Lung (tissue), 12 donors: Measurements from ENCODE around the gene GHRL. TPM values are rescaled to one million over a fixed set of nuclear protein-coding genes. Genes with fewer than 3 reads are reported as not detected.

Experiments used
- ATAC-seq: fragments of 200-7000 bp; cut with Tn5 transposase; one replicate; pipeline ENCODE4 v1.9.1; 2020; ENCODE audit warnings: moderate number of reproducible peaks; ENCODE audit not compliant: insufficient read depth, low FRiP score
- DNase-seq, 3 donors: peaks; one replicate each; pipeline ENCODE4 v3.0.0-alpha.2; 2013 to 2017
- H3K27ac ChIP-seq, 2 donors: one replicate each; pipeline ENCODE4 v1.5.1; 2013; ENCODE audit warnings: mild to moderate bottlenecking in 2 of 2, moderate library complexity in 2 of 2, control low read depth in 1 of 2, inconsistent platforms in 1 of 2, low read depth in 1 of 2, low read length in 1 of 2
- H3K27me3 ChIP-seq, 3 donors: one replicate each; pipeline ENCODE4 v1.5.1; 2013; ENCODE audit warnings: low read length in 2 of 3; ENCODE audit not compliant: control insufficient read depth in 3 of 3, insufficient read depth in 3 of 3
- H3K36me3 ChIP-seq, 4 donors: one replicate each; pipeline ENCODE4 v1.5.1; 2013; ENCODE audit warnings: low read length in 4 of 4, mild to moderate bottlenecking in 1 of 4, moderate library complexity in 1 of 4; ENCODE audit not compliant: control insufficient read depth in 4 of 4, insufficient read depth in 4 of 4
- H3K4me1 ChIP-seq, 5 donors: one replicate each; pipeline ENCODE4 v1.5.1; 2013; ENCODE audit warnings: low read length in 5 of 5, mild to moderate bottlenecking in 2 of 5, moderate library complexity in 1 of 5; ENCODE audit not compliant: control insufficient read depth in 5 of 5, insufficient read depth in 5 of 5
- H3K4me3 ChIP-seq: one replicate; pipeline ENCODE4 v1.5.1; 2013; ENCODE audit warnings: mild to moderate bottlenecking, control low read depth, moderate library complexity
- H3K9ac ChIP-seq, 2 donors: one replicate each; pipeline ENCODE4 v1.5.1; 2013; ENCODE audit warnings: low read length in 2 of 2, control low read depth in 1 of 2; ENCODE audit not compliant: insufficient read depth in 1 of 2
- H3K9me3 ChIP-seq, 4 donors: one replicate each; pipeline ENCODE4 v1.5.1; 2013; ENCODE audit warnings: low read length in 3 of 4, mild to moderate bottlenecking in 1 of 4, moderate library complexity in 1 of 4; ENCODE audit not compliant: control insufficient read depth in 4 of 4, insufficient read depth in 3 of 4
- WGBS, 2 donors: extraction: QIAGEN DNeasy Blood & Tissue Kit; methylation state at CpG; one replicate each; pipeline ENCODE4 v1.1.7; 2013; 5-methylcytosine and 5-hydroxymethylcytosine counted together
- polyA plus RNA-seq, 2 donors: library from polyadenylated mRNA; stranded (reverse); fragments of 200-250 nt; gene quantifications; one replicate each; pipeline ENCODE4 v1.2.1, GENCODE V29; 2013
- total RNA-seq, 2 donors: library from RNA; depleted of rRNA in 1 of 2; stranded (reverse); fragments of >200 nt in 1 of 2; gene quantifications; one replicate each; pipeline ENCODE4 v1.2.1, GENCODE V29; 2014 to 2021
- TF ChIP-seq, protein P1 (sequence below): IDR thresholded peaks from 2 replicates; pipeline ENCODE4 v1.5.1; 2012; ENCODE audit warnings: mild to moderate bottlenecking; ENCODE audit errors: control extremely low read depth, extremely low read depth
- donor health status: control.
- donor health status: control.
- donor health status: Bipolar disorder and iron deficiency.
- donor health status: healthy.
- donor health status: DM: yes; HTN: yes; CAD: no.

The GHRL gene
- total and polyA plus RNA-seq, 4 donors = 5.4 to 28.2 (median 10.7) TPM

DNA sequence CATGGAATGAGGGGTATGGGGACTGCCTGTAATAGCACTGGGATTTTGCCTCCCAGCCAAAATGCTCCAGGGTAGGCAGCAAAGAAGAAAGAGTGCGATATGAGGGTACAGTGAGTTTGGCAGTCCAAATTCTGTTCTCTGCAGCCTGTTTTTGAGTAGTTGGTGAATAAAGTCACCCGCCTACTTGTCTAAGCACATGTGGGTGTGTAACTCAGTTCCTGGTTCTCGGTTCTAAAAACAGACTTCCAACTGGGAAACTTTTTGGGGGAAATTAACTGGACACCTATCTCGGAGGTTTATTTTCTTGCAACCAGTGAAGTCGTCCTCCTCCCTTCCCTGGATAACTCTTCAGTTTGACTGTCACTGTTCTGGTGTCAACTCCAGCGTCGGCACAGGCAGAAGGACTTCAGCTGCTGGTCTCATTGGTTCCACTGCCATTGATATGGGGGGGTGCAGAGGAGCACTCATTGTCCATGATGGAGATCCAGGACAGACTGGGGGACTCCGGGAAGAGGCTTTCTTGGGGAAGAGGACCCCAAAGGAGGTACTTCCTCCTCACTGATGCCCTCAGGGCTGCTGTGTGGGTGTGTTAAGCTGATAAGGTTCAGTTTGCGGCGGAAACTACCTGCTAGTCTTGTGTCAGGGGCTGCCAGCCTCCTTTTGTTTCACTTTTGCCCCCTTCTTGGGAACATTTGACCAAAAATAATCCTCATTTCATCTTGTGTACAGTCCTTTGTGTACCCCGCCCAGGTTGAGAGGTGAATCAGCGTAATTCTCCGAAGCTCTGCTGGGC lies 13.2 kb downstream of the GHRL start:
- H3K27ac ChIP-seq = no peak overlapping the region
- H3K9ac ChIP-seq = no peak overlapping the region
- H3K36me3 ChIP-seq = peaks cover 13 to 46% (median 24%) of the 10 kb centered on the region in 4 donors
- H3K27me3 ChIP-seq = no peaks in the 10 kb centered on the region
- 94 to 95% methylated on average over 13 of the region's 13 CpGs for WGBS, 2 donors
- H3K4me3 ChIP-seq = no peak overlapping the region
- ATAC-seq = no peak
- TF ChIP-seq, protein P1, sequence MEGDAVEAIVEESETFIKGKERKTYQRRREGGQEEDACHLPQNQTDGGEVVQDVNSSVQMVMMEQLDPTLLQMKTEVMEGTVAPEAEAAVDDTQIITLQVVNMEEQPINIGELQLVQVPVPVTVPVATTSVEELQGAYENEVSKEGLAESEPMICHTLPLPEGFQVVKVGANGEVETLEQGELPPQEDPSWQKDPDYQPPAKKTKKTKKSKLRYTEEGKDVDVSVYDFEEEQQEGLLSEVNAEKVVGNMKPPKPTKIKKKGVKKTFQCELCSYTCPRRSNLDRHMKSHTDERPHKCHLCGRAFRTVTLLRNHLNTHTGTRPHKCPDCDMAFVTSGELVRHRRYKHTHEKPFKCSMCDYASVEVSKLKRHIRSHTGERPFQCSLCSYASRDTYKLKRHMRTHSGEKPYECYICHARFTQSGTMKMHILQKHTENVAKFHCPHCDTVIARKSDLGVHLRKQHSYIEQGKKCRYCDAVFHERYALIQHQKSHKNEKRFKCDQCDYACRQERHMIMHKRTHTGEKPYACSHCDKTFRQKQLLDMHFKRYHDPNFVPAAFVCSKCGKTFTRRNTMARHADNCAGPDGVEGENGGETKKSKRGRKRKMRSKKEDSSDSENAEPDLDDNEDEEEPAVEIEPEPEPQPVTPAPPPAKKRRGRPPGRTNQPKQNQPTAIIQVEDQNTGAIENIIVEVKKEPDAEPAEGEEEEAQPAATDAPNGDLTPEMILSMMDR = no peak
- no peak for DNase-seq
- H3K4me1 ChIP-seq = peaks cover 0 to 5% (median 0%) of the 10 kb centered on the region in 5 donors
- H3K9me3 ChIP-seq = no peaks in the 10 kb centered on the region

DNA sequence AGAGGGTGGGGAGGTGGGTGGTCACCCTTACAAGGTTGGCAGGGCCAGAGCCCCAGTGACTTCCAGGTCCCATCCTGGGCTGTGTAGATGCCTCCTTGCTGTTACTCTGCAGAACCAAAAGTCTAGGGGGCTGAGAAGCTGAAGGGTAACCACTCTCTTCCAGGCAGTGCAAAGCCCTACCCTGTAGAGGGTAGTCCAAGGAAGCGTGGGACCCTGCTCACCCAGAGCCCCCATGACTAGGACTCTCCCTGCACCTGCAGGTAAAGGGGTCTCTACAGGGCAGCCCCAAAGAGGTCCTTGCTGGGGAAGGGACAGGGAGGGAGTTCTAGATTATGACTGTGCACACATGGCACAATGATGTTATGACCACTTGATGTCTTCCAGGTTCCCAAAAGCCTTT lies 14.2 kb downstream of the GHRL start:
- H3K27me3 ChIP-seq = no peaks in the 10 kb centered on the region
- TF ChIP-seq, protein P1 = no peak
- no peak overlapping the region for H3K4me3 ChIP-seq
- no peak overlapping the region for H3K27ac ChIP-seq
- DNase-seq (no peak), ATAC-seq (no peak)
- peaks cover 0 to 8% (median 0%) of the 10 kb centered on the region in 5 donors for H3K4me1 ChIP-seq
- no peak overlapping the region for H3K9ac ChIP-seq
- H3K9me3 ChIP-seq = no peaks in the 10 kb centered on the region
- H3K36me3 ChIP-seq = peaks cover 13 to 46% (median 23%) of the 10 kb centered on the region in 4 donors
- 96 to 100% methylated on average over 1 of the region's 1 CpG for WGBS, 2 donors

DNA sequence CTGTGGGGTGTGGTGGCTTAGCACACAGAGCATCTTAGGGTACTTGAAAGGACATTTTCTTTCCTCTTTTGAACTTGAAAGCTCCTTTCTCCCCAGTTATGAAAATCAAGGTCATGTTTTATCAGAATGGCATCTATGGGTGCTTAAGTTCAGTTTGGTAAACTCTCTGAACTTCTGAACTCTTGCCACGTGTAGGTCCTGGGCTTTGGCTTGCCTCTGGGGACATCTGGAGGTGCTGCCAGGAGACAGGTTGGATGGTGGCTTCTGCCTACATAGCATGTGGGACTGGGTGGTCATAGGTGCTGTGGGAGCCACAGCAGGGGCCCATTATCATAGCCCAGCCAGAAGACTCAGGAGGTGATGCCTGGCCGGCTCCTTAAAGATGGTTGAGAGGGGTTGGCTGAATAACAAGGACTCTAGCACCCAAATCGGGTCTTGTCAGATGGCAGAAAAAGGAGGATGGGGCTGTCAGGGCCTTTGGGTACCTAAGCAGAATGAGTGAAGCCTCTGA lies 15.6 kb downstream of the GHRL start:
- Histone ChIP-seq H3K9me3 (no peaks in the 10 kb centered on the region), H3K4me1 (peaks cover 0 to 14% (median 0%) of the 10 kb centered on the region in 5 donors), H3K4me3 (no peak overlapping the region), H3K36me3 (peaks cover 13 to 46% (median 21%) of the 10 kb centered on the region in 4 donors), H3K27ac (no peak overlapping the region), H3K27me3 (no peaks in the 10 kb centered on the region), H3K9ac (no peak overlapping the region)
- WGBS, 2 donors = 83 to 94% methylated on average over 3 of the region's 3 CpGs
- TF ChIP-seq, protein P1 = no peak
- no peak for ATAC-seq
- no peak for DNase-seq
